Measurements from ENCODE around the gene MGRN1.
A peak's percentile ranks its signal among the peaks of the same experiment; 100 is the strongest.
"Not testable (repeated sequence)": the region's sequence is repeated elsewhere in the genome, so short reads cannot be mapped to it uniquely, and the experiment has no call there.

The MGRN1 gene

GRCh38 chr16:4734730-4735535 lies 110.3 kb downstream of the MGRN1 start:
- peak; percentile 78 for DNase-seq (ENCODE audit: low spot score)

- no peak for DNase-seq (ENCODE audit: low spot score)
Observed at GRCh38 chr16:4736546-4736945, 111.9 kb downstream of the MGRN1 start.

GRCh38 chr16:4737545-4737944 lies 112.9 kb downstream of the MGRN1 start:
- DNase-seq (ENCODE audit: low spot score) = no peak

GRCh38 chr16:4738370-4738769 lies 113.7 kb downstream of the MGRN1 start:
- not testable (repeated sequence) for DNase-seq (ENCODE audit: low spot score)

Data from putamen (tissue), 1 donor.